Epithelial cell of proximal tubule (primary cell): ENCODE results near the gene DLGAP5. TPM values are rescaled to one million over a fixed set of nuclear protein-coding genes. Genes with fewer than 3 reads are reported as not detected.
A peak's percentile ranks its signal among the peaks of the same experiment; 100 is the strongest.

Experiments used
- DNase-seq: peaks from one replicate; pipeline ENCODE4 v3.0.0-alpha.2; 2011; ENCODE audit warnings: low read depth
- H3K4me3 ChIP-seq: 2 replicates; pipeline ENCODE4 v1.5.1; 2011; ENCODE audit warnings: low read depth, mild to moderate bottlenecking, low read length
- CTCF ChIP-seq: conservative IDR thresholded peaks from 2 replicates; pipeline ENCODE4 v1.5.1; 2012; ENCODE audit warnings: low read depth, mild to moderate bottlenecking, low read length
- total RNA-seq: library from RNA; depleted of rRNA; stranded (reverse); fragments of >200 nt; gene quantifications from 2 replicates; pipeline ENCODE4 v1.2.3, GENCODE V29; 2015

The DLGAP5 gene
- total RNA-seq, 1 donor from 2014 or later, result 58.4 TPM

GRCh38 chr14:55130196-55130550, 61.2 kb downstream of the DLGAP5 start:
- peak overlapping the region; percentile 84 for H3K4me3 ChIP-seq
- DNase-seq, result no peak
- no peak for TF ChIP-seq CTCF

- no peak for TF ChIP-seq CTCF
- DNase-seq, result no peak
- peak overlapping the region; percentile 84 for H3K4me3 ChIP-seq
Observed at GRCh38 chr14:55129428-55130195, 61.8 kb downstream of the DLGAP5 start.

- no peak for DNase-seq
- H3K4me3 ChIP-seq, result peak within 1 kb of the TSS; percentile 84
- no peak for TF ChIP-seq CTCF
Observed at GRCh38 chr14:55129086-55129427, 62.3 kb downstream of the DLGAP5 start, which contains the start of gene LGALS3. TSS of gene LGALS3 (plus strand) at chr14:55129252. CDS start at chr14:55137374, 8,122 bp downstream.

GRCh38 chr14:55128386-55129085, 62.8 kb downstream of the DLGAP5 start:
- TF ChIP-seq CTCF, result no peak
- peak overlapping the region; percentile 84 for H3K4me3 ChIP-seq
- DNase-seq, result no peak

- no peak for TF ChIP-seq CTCF
- no peak overlapping the region for H3K4me3 ChIP-seq
- peak; percentile 88 for DNase-seq
Observed at GRCh38 chr14:55127460-55127951, 63.9 kb downstream of the DLGAP5 start.

GRCh38 chr14:55126932-55127459, 64.4 kb downstream of the DLGAP5 start:
- DNase-seq, result no peak
- no peak for TF ChIP-seq CTCF
- no peak overlapping the region for H3K4me3 ChIP-seq
